Endometrial microvascular endothelial cells (primary cell): ENCODE data around the gene SWI5. TPM values are rescaled to one million over a fixed set of nuclear protein-coding genes. Genes with fewer than 3 reads are reported as not detected.

ENCODE experiments used
- total RNA-seq: library from RNA; depleted of rRNA; stranded (reverse); fragments of >200 nt; gene quantifications from one replicate; pipeline ENCODE4 v1.2.3, GENCODE V29; 2015; ENCODE audit errors: inconsistent ontology term

The SWI5 gene
- total RNA-seq, 1 donor from 2014 or later = 8.1 TPM

Other genes with a start within 250 kb of the SWI5 start
- 12.9 TPM for gene NAIF1, start 209.0 kb upstream of the SWI5 start, total RNA-seq
- 23.6 TPM for gene SLC25A25, start 208.0 kb upstream of the SWI5 start, total RNA-seq
- 96.1 TPM for gene PTGES2, start 148.5 kb upstream of the SWI5 start, total RNA-seq
- gene LCN2, start 126.8 kb upstream of the SWI5 start, total RNA-seq = not detected
- gene BBLN, start 116.0 kb upstream of the SWI5 start, total RNA-seq = 151 TPM
- gene CIZ1, start 84.7 kb upstream of the SWI5 start, total RNA-seq = 47.3 TPM
- gene DNM1, start 72.9 kb upstream of the SWI5 start, total RNA-seq = not detected
- gene GOLGA2, start 269 bp upstream of the SWI5 start, total RNA-seq = 60.6 TPM
- 20.8 TPM for gene TRUB2, start 46.2 kb downstream of the SWI5 start, total RNA-seq
- 50.6 TPM for gene COQ4, start 46.6 kb downstream of the SWI5 start, total RNA-seq
- gene SLC27A4, start 64.3 kb downstream of the SWI5 start, total RNA-seq = 46.2 TPM
- gene URM1, start 95.1 kb downstream of the SWI5 start, total RNA-seq = 75.4 TPM
- gene CERCAM, start 144.6 kb downstream of the SWI5 start, total RNA-seq = 25.7 TPM
- gene ODF2, start 179.7 kb downstream of the SWI5 start, total RNA-seq = 29.0 TPM
- 25.0 TPM for gene GLE1, start 228.4 kb downstream of the SWI5 start, total RNA-seq